ENCODE results near the gene CRELD1.

CRELD1 gene

DNA sequence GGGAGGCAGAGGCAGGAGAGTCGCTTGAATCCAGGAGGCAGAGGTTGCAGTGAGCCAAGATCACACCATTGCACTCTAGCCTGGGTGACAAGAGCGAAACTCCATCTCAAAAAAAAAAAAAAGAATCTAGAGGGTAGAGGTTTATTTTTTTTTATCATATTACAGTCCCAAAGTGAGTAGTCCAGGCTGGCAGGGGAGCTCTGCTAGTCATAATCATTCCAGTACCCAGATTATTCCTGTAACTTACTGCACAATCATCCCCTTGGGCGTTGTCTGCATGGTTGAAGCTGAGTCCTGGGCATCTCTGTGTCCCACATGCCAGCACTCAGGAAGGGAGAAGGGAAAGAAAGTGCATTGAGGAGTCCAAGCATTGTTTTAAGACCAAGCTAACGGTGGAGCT, 8.5 kb downstream of the CRELD1 start:
- Histone ChIP-seq H3K9me3 (replicated peaks in 1 of 2; ENCODE audit: control insufficient read depth in 2 of 2, insufficient read depth in 1 of 2, low read depth in 1 of 2, low read length in 2 of 2) (peaks cover 0 to 5% of the 10 kb centered on the region in 2 donors), H3K4me3 (ENCODE audit: low read length in 2 of 2) (no peak overlapping the region), H2BK5ac (ENCODE audit: low read length) (no peak overlapping the region), H3K27ac (replicated peaks; ENCODE audit: low read length) (no peak overlapping the region), H3K4ac (ENCODE audit: low read length) (no peak overlapping the region), H2BK120ac (ENCODE audit: low read depth, low read length) (no peak overlapping the region), H3K23ac (ENCODE audit: low read depth, low read length, poor library complexity) (no peak overlapping the region), H3K4me1 (ENCODE audit: control insufficient read depth in 2 of 2, insufficient read depth in 1 of 2, low read depth in 1 of 2, low read length in 2 of 2) (peaks cover 0 to 4% of the 10 kb centered on the region in 2 donors), H3K9ac (ENCODE audit: low read depth, low read length, poor library complexity) (no peak overlapping the region), H4K91ac (ENCODE audit: low read depth, low read length, poor library complexity) (no peak overlapping the region), H3K14ac (ENCODE audit: low read length) (no peak overlapping the region), H2AK5ac (ENCODE audit: low read depth, low read length) (no peak overlapping the region), H3K4me2 (ENCODE audit: insufficient read depth, low read length, poor library complexity, severe bottlenecking) (no peak overlapping the region), H3K36me3 (replicated peaks in 1 of 2; ENCODE audit: control insufficient read depth in 2 of 2, insufficient read depth in 2 of 2, low read length in 2 of 2) (peaks cover 11 to 48% of the 10 kb centered on the region in 2 donors), H2BK15ac (ENCODE audit: low read length) (no peak overlapping the region), H3K18ac (ENCODE audit: low read length) (no peak overlapping the region), H3K79me1 (ENCODE audit: low read depth, low read length) (no peaks in the 10 kb centered on the region), H2BK12ac (ENCODE audit: low read length) (no peak overlapping the region), H3K27me3 (ENCODE audit: control insufficient read depth in 3 of 3, insufficient read depth in 3 of 3, low read depth in 1 of 3, low read length in 3 of 3) (peaks cover 0 to 4% (median 0%) of the 10 kb centered on the region in 3 experiments), H2AFZ (ENCODE audit: low read length) (no peak overlapping the region), H4K8ac (ENCODE audit: low read depth, low read length) (no peak overlapping the region)
- no peak for DNase-seq (ENCODE audit: low spot score)
- no CpG with 5 or more reads among the region's 4 CpGs for WGBS, 2 donors (ENCODE audit: extremely low coverage in 2 of 2, insufficient read length in 2 of 2, insufficient replicate concordance in 1 of 2)

DNA sequence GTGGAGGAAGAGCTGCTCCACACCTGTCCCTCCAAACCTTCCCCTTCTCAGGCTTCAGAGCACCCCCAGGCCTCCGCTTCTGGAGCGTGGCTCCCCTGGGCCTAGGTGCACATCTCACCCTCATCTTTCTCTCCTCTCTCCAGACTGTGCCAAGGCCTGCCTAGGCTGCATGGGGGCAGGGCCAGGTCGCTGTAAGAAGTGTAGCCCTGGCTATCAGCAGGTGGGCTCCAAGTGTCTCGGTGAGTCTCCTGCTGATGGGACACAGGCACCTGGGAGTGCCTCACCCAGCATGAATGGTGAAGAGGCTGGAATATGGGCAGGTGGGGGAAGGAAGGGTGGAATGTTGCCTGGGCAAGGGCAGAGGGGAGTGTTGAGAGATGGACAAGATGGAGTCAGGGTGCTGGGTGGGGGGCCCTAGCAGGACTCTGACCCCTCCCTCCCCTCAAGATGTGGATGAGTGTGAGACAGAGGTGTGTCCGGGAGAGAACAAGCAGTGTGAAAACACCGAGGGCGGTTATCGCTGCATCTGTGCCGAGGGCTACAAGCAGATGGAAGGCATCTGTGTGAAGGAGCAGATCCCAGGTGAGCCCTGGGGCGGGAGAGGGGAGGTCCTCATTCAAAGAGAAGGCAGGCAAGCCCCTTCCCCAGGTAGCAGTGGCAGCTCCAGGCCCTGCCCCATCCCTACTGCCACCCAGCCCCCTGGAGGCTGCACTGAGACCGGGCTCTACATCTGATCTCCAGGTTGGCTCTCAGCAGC, 9.5 kb downstream of the CRELD1 start:
- H2AK5ac ChIP-seq (ENCODE audit: low read depth, low read length) = no peak overlapping the region
- peaks cover 0 to 9% of the 10 kb centered on the region in 2 donors for H3K4me1 ChIP-seq (ENCODE audit: control insufficient read depth in 2 of 2, insufficient read depth in 1 of 2, low read depth in 1 of 2, low read length in 2 of 2)
- H3K27ac ChIP-seq (replicated peaks; ENCODE audit: low read length) = no peak overlapping the region
- no peak overlapping the region for H3K14ac ChIP-seq (ENCODE audit: low read length)
- no peak overlapping the region for H3K9ac ChIP-seq (ENCODE audit: low read depth, low read length, poor library complexity)
- no peak overlapping the region for H4K8ac ChIP-seq (ENCODE audit: low read depth, low read length)
- no peak overlapping the region for H3K4me2 ChIP-seq (ENCODE audit: insufficient read depth, low read length, poor library complexity, severe bottlenecking)
- no peak overlapping the region for H2BK5ac ChIP-seq (ENCODE audit: low read length)
- peaks cover 0 to 6% of the 10 kb centered on the region in 2 donors for H3K9me3 ChIP-seq (replicated peaks in 1 of 2; ENCODE audit: control insufficient read depth in 2 of 2, insufficient read depth in 1 of 2, low read depth in 1 of 2, low read length in 2 of 2)
- no peak overlapping the region for H2BK15ac ChIP-seq (ENCODE audit: low read length)
- WGBS, 2 donors (ENCODE audit: extremely low coverage in 2 of 2, insufficient read length in 2 of 2, insufficient replicate concordance in 1 of 2) = no CpG with 5 or more reads among the region's 11 CpGs
- no peak overlapping the region for H3K4ac ChIP-seq (ENCODE audit: low read length)
- no peak overlapping the region for H2BK120ac ChIP-seq (ENCODE audit: low read depth, low read length)
- H3K79me1 ChIP-seq (ENCODE audit: low read depth, low read length) = peaks cover 3% of the 10 kb centered on the region
- H2AFZ ChIP-seq (ENCODE audit: low read length) = no peak overlapping the region
- no peak overlapping the region for H3K18ac ChIP-seq (ENCODE audit: low read length)
- no peak for DNase-seq (ENCODE audit: low spot score)
- H3K36me3 ChIP-seq (replicated peaks in 1 of 2; ENCODE audit: control insufficient read depth in 2 of 2, insufficient read depth in 2 of 2, low read length in 2 of 2) = peaks cover 13 to 38% of the 10 kb centered on the region in 2 donors
- H3K27me3 ChIP-seq (ENCODE audit: control insufficient read depth in 3 of 3, insufficient read depth in 3 of 3, low read depth in 1 of 3, low read length in 3 of 3) = peaks cover 0 to 4% (median 0%) of the 10 kb centered on the region in 3 experiments
- H3K23ac ChIP-seq (ENCODE audit: low read depth, low read length, poor library complexity) = no peak overlapping the region
- H3K4me3 ChIP-seq (ENCODE audit: low read length in 2 of 2) = no peak overlapping the region
- no peak overlapping the region for H2BK12ac ChIP-seq (ENCODE audit: low read length)
- no peak overlapping the region for H4K91ac ChIP-seq (ENCODE audit: low read depth, low read length, poor library complexity)

DNA sequence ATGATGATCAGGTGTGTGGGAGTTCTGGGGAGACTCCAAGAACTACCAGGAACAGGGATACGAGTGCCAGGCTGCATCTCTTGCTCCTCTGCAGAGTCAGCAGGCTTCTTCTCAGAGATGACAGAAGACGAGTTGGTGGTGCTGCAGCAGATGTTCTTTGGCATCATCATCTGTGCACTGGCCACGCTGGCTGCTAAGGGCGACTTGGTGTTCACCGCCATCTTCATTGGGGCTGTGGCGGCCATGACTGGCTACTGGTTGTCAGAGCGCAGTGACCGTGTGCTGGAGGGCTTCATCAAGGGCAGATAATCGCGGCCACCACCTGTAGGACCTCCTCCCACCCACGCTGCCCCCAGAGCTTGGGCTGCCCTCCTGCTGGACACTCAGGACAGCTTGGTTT, 10.6 kb downstream of the CRELD1 start:
- peaks cover 0 to 9% of the 10 kb centered on the region in 2 donors for H3K4me1 ChIP-seq (ENCODE audit: control insufficient read depth in 2 of 2, insufficient read depth in 1 of 2, low read depth in 1 of 2, low read length in 2 of 2)
- WGBS, 2 donors (ENCODE audit: extremely low coverage in 2 of 2, insufficient read length in 2 of 2, insufficient replicate concordance in 1 of 2) = no CpG with 5 or more reads among the region's 11 CpGs

DNA sequence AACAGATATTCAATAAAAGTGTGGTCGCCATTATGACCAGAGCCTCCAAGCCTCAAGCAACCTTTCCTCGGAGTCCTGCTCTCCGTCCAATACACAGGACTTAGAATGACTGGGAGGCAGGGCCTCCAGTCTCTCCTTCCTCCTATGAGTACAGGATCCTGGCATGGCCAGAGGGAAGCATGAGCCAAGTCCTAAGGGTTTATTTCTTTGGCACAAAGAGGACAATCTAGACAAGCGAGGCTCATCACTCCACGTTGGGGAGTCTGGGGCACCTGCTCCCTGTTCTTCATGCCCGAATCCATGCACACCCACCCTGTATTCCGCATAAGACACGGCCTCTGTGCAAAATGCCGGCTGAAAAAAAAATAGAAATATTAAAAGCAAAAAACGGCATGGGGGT, 11.7 kb downstream of the CRELD1 start:
- peaks cover 5% of the 10 kb centered on the region for H3K79me1 ChIP-seq (ENCODE audit: low read depth, low read length)
- no peak overlapping the region for H2AFZ ChIP-seq (ENCODE audit: low read length)
- H2BK5ac ChIP-seq (ENCODE audit: low read length) = no peak overlapping the region
- peaks cover 18 to 42% of the 10 kb centered on the region in 2 donors for H3K36me3 ChIP-seq (replicated peaks in 1 of 2; ENCODE audit: control insufficient read depth in 2 of 2, insufficient read depth in 2 of 2, low read length in 2 of 2)
- H4K91ac ChIP-seq (ENCODE audit: low read depth, low read length, poor library complexity) = no peak overlapping the region
- H2BK120ac ChIP-seq (ENCODE audit: low read depth, low read length) = no peak overlapping the region
- no peak overlapping the region for H3K9ac ChIP-seq (ENCODE audit: low read depth, low read length, poor library complexity)
- H3K4me1 ChIP-seq (ENCODE audit: control insufficient read depth in 2 of 2, insufficient read depth in 1 of 2, low read depth in 1 of 2, low read length in 2 of 2) = peaks cover 0 to 9% of the 10 kb centered on the region in 2 donors
- H2AK5ac ChIP-seq (ENCODE audit: low read depth, low read length) = no peak overlapping the region
- H3K4me3 ChIP-seq (ENCODE audit: low read length in 2 of 2) = no peak overlapping the region
- H3K4me2 ChIP-seq (ENCODE audit: insufficient read depth, low read length, poor library complexity, severe bottlenecking) = no peak overlapping the region
- no peak overlapping the region for H4K8ac ChIP-seq (ENCODE audit: low read depth, low read length)
- H3K14ac ChIP-seq (ENCODE audit: low read length) = no peak overlapping the region
- H3K27ac ChIP-seq (replicated peaks; ENCODE audit: low read length) = no peak overlapping the region
- no CpG with 5 or more reads among the region's 10 CpGs for WGBS, 2 donors (ENCODE audit: extremely low coverage in 2 of 2, insufficient read length in 2 of 2, insufficient replicate concordance in 1 of 2)
- no peak overlapping the region for H2BK12ac ChIP-seq (ENCODE audit: low read length)
- H3K27me3 ChIP-seq (ENCODE audit: control insufficient read depth in 3 of 3, insufficient read depth in 3 of 3, low read depth in 1 of 3, low read length in 3 of 3) = peaks cover 0 to 4% (median 0%) of the 10 kb centered on the region in 3 experiments
- no peak for DNase-seq (ENCODE audit: low spot score)
- no peak overlapping the region for H3K18ac ChIP-seq (ENCODE audit: low read length)
- H2BK15ac ChIP-seq (ENCODE audit: low read length) = no peak overlapping the region
- peaks cover 0 to 6% of the 10 kb centered on the region in 2 donors for H3K9me3 ChIP-seq (replicated peaks in 1 of 2; ENCODE audit: control insufficient read depth in 2 of 2, insufficient read depth in 1 of 2, low read depth in 1 of 2, low read length in 2 of 2)
- no peak overlapping the region for H3K4ac ChIP-seq (ENCODE audit: low read length)
- H3K23ac ChIP-seq (ENCODE audit: low read depth, low read length, poor library complexity) = no peak overlapping the region

More for the DNA sequence above, 10.6 kb downstream of the CRELD1 start:
- DNase-seq (ENCODE audit: low spot score) = no peak
- peak overlapping the region; percentile 28 for H2AK5ac ChIP-seq (ENCODE audit: low read depth, low read length)
- no peak overlapping the region for H3K9ac ChIP-seq (ENCODE audit: low read depth, low read length, poor library complexity)
- H2BK5ac ChIP-seq (ENCODE audit: low read length) = no peak overlapping the region
- H3K23ac ChIP-seq (ENCODE audit: low read depth, low read length, poor library complexity) = peak overlapping the region; percentile 44
- no peak overlapping the region for H3K4me3 ChIP-seq (ENCODE audit: low read length in 2 of 2)
- peaks cover 0 to 4% (median 0%) of the 10 kb centered on the region in 3 experiments for H3K27me3 ChIP-seq (ENCODE audit: control insufficient read depth in 3 of 3, insufficient read depth in 3 of 3, low read depth in 1 of 3, low read length in 3 of 3)
- H2AFZ ChIP-seq (ENCODE audit: low read length) = no peak overlapping the region
- H3K18ac ChIP-seq (ENCODE audit: low read length) = no peak overlapping the region
- H3K79me1 ChIP-seq (ENCODE audit: low read depth, low read length) = peaks cover 4% of the 10 kb centered on the region
- H4K91ac ChIP-seq (ENCODE audit: low read depth, low read length, poor library complexity) = no peak overlapping the region
- peaks cover 0 to 6% of the 10 kb centered on the region in 2 donors for H3K9me3 ChIP-seq (replicated peaks in 1 of 2; ENCODE audit: control insufficient read depth in 2 of 2, insufficient read depth in 1 of 2, low read depth in 1 of 2, low read length in 2 of 2)
- H3K4ac ChIP-seq (ENCODE audit: low read length) = no peak overlapping the region
- no peak overlapping the region for H3K27ac ChIP-seq (replicated peaks; ENCODE audit: low read length)
- no peak overlapping the region for H2BK12ac ChIP-seq (ENCODE audit: low read length)
- no peak overlapping the region for H4K8ac ChIP-seq (ENCODE audit: low read depth, low read length)
- peak overlapping the region; percentile 61 for H2BK120ac ChIP-seq (ENCODE audit: low read depth, low read length)
- H3K4me2 ChIP-seq (ENCODE audit: insufficient read depth, low read length, poor library complexity, severe bottlenecking) = no peak overlapping the region
- no peak overlapping the region for H2BK15ac ChIP-seq (ENCODE audit: low read length)
- no peak overlapping the region for H3K14ac ChIP-seq (ENCODE audit: low read length)
- peaks cover 16 to 42% of the 10 kb centered on the region in 2 donors for H3K36me3 ChIP-seq (replicated peaks in 1 of 2; ENCODE audit: control insufficient read depth in 2 of 2, insufficient read depth in 2 of 2, low read length in 2 of 2)

Measured in neuronal stem cell (in vitro differentiated cells).